ENCODE data around the gene MIOX. TPM values are rescaled to one million over a fixed set of nuclear protein-coding genes. Genes with fewer than 3 reads are reported as not detected.

Gene MIOX
- total RNA-seq, 2 donors from 2014 or later: not detected

DNA sequence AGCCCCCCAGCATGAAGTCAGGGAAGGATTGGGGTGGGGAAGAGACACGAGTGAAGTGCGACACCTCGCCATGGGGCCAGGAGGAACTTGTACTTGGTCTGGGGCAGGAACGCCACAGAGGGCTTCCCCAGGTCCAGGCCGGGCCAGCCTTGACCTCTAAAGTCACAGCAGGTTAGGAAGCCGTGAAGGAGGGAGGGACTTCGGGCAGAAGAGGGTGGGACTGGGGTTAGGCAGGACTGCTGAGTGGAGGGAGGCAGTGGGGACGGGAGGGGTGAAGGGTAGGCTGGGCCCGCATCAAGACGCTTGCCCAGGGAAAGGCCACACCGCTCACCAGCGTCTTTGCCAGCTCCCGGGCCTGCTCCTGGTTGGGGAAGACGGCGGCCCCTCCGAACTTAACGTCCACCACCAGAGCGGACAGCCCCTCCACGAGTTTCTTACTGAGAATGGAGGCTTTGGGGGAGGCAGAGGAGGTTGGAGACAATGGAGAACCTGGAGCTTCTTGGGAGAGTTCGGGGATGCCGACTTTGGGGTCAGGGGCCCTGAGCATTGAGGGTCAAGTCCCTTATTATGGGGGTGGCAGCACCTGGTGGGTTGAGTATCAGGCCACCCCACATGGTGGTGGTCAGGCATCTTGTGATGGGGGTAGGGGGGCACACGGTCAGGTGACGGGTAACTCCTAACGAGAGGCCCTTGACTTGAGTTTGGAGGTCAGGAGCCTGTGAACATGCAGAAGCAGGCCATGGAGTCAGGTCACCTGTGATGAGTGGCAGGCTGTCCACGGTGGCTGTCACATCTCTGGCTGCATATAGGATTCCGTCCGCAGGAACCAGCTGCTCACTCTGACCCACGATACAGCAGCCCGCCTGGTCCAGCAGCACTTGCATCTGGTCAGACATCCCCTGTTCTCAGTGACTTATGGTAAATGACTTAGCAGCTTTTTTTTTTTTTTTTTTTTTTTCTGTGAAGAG lies 40.5 kb downstream of the MIOX start:
- H3K9ac ChIP-seq (ENCODE audit: low read depth in 2 of 2, low read length in 2 of 2): peak overlapping the region; percentile 86
- TF ChIP-seq, protein P1, sequence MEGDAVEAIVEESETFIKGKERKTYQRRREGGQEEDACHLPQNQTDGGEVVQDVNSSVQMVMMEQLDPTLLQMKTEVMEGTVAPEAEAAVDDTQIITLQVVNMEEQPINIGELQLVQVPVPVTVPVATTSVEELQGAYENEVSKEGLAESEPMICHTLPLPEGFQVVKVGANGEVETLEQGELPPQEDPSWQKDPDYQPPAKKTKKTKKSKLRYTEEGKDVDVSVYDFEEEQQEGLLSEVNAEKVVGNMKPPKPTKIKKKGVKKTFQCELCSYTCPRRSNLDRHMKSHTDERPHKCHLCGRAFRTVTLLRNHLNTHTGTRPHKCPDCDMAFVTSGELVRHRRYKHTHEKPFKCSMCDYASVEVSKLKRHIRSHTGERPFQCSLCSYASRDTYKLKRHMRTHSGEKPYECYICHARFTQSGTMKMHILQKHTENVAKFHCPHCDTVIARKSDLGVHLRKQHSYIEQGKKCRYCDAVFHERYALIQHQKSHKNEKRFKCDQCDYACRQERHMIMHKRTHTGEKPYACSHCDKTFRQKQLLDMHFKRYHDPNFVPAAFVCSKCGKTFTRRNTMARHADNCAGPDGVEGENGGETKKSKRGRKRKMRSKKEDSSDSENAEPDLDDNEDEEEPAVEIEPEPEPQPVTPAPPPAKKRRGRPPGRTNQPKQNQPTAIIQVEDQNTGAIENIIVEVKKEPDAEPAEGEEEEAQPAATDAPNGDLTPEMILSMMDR (IDR thresholded peaks at IDR 0.05): no peak
- H3K27ac ChIP-seq: peak overlapping the region; percentile 100
- peaks cover 16% of the 10 kb centered on the region for H3K4me1 ChIP-seq
- peak; percentile 68 for DNase-seq
- peaks cover 10% of the 10 kb centered on the region for H3K36me3 ChIP-seq
- H3K27me3 ChIP-seq: no peaks in the 10 kb centered on the region
- intact Hi-C loops (cut with DNase I): no loop called here
- no peaks in the 10 kb centered on the region for H3K9me3 ChIP-seq
- peak overlapping the region; percentile 85 for H3K4me3 ChIP-seq

DNA sequence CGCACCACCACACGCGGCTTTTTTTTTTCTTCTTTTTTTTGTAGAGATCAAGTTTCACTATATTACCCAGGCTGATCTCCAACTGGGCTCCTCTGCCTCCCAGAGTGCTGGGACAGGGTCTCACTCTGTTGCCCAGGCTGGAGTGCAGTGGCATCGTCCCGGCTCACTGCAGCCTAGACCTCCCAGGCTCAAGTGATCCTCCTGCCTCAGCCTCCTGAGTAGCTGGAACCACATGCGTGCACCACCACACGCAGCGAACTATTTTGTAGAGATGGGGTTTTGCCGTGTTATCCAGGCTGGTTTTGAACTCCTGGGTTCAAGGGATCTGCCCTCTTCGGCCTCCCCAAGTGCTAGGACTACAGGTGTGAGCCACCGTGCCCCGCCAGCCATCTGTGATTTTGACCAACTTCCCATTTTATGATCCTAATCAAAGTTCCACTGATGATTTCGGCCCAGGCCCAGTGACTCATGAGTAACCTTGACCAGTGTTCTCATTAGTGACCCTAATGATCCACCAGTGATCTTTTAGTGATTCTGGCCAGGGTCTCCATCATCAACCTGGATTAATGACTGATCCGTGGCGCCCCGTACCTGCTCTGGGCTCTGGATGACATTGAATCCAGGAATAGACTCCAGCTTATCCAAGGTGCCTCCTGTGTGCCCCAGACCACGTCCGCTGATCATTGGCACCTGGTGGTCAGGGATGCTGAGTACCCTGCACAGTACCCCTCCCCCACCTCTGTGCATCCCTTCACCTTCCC lies 41.4 kb downstream of the MIOX start:
- H3K27me3 ChIP-seq: no peaks in the 10 kb centered on the region
- H3K27ac ChIP-seq: peak overlapping the region; percentile 100
- H3K9ac ChIP-seq (ENCODE audit: low read depth in 2 of 2, low read length in 2 of 2): no peak overlapping the region
- H3K9me3 ChIP-seq: no peaks in the 10 kb centered on the region
- intact Hi-C loops (cut with DNase I): no loop called here
- H3K4me3 ChIP-seq: peak overlapping the region; percentile 55
- TF ChIP-seq, protein P1 (IDR thresholded peaks at IDR 0.05): no peak
- H3K4me1 ChIP-seq: peaks cover 16% of the 10 kb centered on the region
- no peak for DNase-seq
- peaks cover 6% of the 10 kb centered on the region for H3K36me3 ChIP-seq

DNA sequence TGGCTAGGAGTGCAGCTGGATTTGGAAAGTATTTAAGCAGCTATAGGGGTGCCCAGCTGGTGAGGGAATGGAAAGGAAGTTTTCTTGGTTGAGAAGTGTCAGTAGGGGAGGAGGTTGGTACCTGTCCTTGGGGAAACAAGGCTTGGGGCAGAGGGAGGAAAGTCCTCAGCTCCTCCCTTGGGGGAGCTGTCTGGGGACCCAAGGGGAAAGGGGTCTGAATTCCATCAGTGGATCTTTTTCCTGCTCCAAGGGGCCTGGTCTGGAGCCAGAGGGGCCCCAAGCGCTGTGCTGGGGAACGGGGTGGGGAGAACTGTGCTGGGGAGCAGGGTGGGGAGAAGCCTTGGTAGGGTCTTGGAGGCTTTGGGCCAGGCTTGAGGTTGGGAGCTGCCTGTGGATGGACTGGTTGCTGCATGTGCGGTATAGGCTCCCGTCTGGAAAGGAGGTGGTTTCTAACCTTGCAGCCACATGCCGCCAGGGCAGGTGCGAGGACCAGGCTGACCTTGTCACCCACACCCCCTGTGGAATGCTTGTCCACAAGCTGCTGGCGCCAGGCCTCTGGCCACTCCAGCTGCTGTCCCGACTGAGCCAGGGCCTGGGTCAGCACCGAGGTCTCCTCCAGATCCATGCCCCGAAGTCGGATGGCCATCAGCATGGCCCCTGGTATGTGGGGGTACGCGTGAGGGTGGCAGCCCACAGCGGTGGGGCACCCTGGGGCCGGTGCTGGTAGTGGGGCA lies 42.2 kb downstream of the MIOX start:
- no peaks in the 10 kb centered on the region for H3K36me3 ChIP-seq
- peak overlapping the region; percentile 95 to 98 for H3K9ac ChIP-seq (ENCODE audit: low read depth in 2 of 2, low read length in 2 of 2)
- H3K4me1 ChIP-seq: peaks cover 12% of the 10 kb centered on the region
- no peaks in the 10 kb centered on the region for H3K9me3 ChIP-seq
- peak overlapping the region; percentile 55 for H3K4me3 ChIP-seq
- no peak for DNase-seq
- H3K27me3 ChIP-seq: no peaks in the 10 kb centered on the region
- H3K27ac ChIP-seq: peak overlapping the region; percentile 100
- intact Hi-C loops (cut with DNase I): no loop called here
- TF ChIP-seq, protein P1 (IDR thresholded peaks at IDR 0.05): no peak

GRCh38 chr22:50529416-50529896 lies 42.8 kb downstream of the MIOX start:
- Histone ChIP-seq H3K36me3 (no peaks in the 10 kb centered on the region), H3K4me3 (peak overlapping the region; percentile 55), H3K27ac (peak overlapping the region; percentile 100), H3K9ac (ENCODE audit: low read depth in 2 of 2, low read length in 2 of 2) (peak overlapping the region; percentile 95 to 98), H3K4me1 (peaks cover 6% of the 10 kb centered on the region), H3K9me3 (no peaks in the 10 kb centered on the region), H3K27me3 (no peaks in the 10 kb centered on the region)
- intact Hi-C loops (cut with DNase I): no loop called here
- TF ChIP-seq, protein P1 (IDR thresholded peaks at IDR 0.05): no peak
- DNase-seq: no peak

Data from colonic mucosa (tissue), 4 donors.